GM12864 (cell line): Measurements from ENCODE around the gene CCL4.

Experiments used
- DNase-seq: peaks from one replicate; pipeline ENCODE4 v3.0.0-alpha.2; 2011; ENCODE audit warnings: low read depth
- H3K4me3 ChIP-seq: 2 replicates; pipeline ENCODE4 v1.5.1; 2011; ENCODE audit warnings: mild to moderate bottlenecking, low read depth, low read length, control low read depth
- CTCF ChIP-seq: IDR thresholded peaks from 2 replicates; pipeline ENCODE4 v1.5.1; 2011; ENCODE audit warnings: low read depth, mild to moderate bottlenecking, moderate library complexity, low read length, control low read depth, inconsistent platforms; ENCODE audit errors: missing control alignments

The CCL4 gene

DNA sequence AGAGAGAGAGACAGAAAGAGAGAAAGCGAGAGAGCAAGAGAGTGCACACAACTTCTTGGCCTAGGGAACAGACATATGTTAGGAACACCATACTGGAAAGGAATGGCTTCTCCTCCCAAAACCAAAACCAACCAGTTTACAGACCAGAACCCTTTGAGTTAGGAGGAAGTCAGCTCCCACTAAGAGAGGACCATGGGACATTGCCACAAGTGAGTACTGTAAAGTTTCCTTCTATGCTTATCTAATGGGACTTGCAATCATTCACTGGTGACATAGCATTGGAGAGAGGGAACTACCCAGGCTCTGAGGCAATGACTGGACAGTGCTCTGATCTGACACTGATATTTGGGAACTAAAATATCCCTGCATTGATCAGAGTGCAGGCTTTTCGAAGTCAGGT, 40.4 kb downstream of the CCL4 start:
- TF ChIP-seq CTCF, result no peak
- no peak for DNase-seq
- no peak overlapping the region for H3K4me3 ChIP-seq

- no peak for TF ChIP-seq CTCF
- DNase-seq, result no peak
- H3K4me3 ChIP-seq, result no peak overlapping the region
Measured at GRCh38 chr17:36144981-36145729, 41.5 kb downstream of the CCL4 start.

GRCh38 chr17:36147601-36148000, 44.0 kb downstream of the CCL4 start:
- no peak overlapping the region for H3K4me3 ChIP-seq
- DNase-seq, result no peak
- no peak for TF ChIP-seq CTCF

DNA sequence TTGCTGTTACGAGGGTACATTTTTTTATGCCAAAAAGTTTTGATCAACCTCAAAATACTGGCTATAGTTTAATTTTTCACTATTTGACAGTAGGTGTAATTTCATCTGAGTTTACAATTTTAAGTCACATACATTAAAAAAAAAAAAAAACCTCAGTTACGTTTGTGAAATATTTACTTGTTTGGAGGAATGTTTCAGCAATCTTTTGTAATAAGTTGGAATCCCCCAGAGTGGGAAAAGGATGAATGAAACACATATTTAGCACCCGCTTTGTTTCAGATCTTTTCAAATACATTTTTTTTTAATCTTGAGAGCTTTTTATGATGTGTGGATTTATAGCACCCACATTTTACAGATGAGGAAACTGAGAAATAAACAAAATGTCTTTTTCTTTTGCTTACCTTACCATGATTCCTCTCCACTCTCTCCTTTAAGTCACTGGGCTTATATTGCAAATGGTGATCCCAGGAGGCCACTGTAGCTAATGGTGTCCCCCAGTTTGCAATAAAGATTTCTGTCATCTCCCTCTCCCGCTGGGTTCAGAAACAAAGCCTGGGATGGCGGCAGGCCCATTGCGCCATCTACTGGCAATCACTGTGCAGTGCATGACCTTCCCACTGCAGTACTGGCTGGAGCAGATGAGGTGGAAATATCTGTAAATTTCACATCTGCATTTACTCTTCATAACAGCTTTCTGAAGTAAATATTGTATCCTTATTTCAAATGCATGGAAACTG, 45.1 kb downstream of the CCL4 start:
- peak; percentile 35 for DNase-seq
- no peak overlapping the region for H3K4me3 ChIP-seq
- TF ChIP-seq CTCF, result peak; percentile 98

DNA sequence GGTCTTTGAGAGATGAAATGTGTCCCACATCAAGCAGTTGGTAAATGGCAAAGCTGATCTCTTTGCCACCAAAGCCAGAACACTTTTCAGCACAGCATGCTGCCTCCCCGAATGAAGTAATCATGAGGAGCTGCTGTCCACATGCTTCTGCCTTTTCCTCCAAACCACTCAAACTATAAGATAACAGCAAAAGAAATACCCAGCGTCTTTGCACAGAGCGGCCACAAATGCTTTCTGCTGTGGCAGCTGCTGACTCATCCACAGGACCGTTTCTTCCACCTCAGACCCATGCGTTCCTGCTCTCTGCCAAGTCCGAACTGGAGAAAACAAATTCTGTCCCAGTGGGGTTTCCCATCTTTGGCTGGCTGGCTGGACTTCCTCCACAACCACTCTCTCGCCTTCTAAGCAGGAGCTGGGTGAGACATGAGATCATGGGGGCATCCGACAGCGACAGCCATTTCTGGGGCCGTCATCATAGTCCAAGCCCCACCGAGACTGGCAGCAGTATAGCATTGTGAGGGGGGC, 45.7 kb downstream of the CCL4 start:
- no peak overlapping the region for H3K4me3 ChIP-seq
- TF ChIP-seq CTCF, result no peak
- no peak for DNase-seq

GRCh38 chr17:36151891-36152638, 48.4 kb downstream of the CCL4 start:
- no peak for TF ChIP-seq CTCF
- H3K4me3 ChIP-seq, result no peak overlapping the region
- no peak for DNase-seq
